HG02763 (cell line): ENCODE results near the gene LHX3.
"Not testable (repeated sequence)": the region's sequence is repeated elsewhere in the genome, so short reads cannot be mapped to it uniquely, and the experiment has no call there.

Experiments used
- ATAC-seq: cut with Tn5 transposase; IDR thresholded peaks from one replicate; pipeline ENCODE4 v1.9.1; 2021; ENCODE audit warnings: mild to moderate bottlenecking, moderate library complexity; ENCODE audit not compliant: unreplicated experiment

The LHX3 gene

DNA sequence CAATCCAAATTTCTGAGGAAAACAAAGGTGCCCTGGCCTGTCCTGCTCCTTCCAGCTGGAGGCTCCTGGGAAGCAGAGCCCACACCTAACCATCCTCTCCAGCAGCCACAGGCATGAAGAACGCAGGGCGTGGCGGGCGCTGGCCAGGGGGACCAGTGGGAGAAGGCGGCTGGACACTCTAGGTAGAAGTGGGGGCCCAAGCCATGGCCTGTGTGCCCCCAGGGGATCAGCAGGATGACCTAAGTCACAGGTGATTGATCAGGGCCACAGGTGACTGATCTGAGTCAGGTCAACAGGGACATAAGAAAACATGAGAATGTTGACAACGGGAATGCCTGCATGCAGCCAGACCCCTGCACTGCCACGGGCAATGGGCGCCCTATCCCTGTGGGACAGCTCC lies 37.3 kb upstream of the LHX3 start:
- ATAC-seq = no peak

DNA sequence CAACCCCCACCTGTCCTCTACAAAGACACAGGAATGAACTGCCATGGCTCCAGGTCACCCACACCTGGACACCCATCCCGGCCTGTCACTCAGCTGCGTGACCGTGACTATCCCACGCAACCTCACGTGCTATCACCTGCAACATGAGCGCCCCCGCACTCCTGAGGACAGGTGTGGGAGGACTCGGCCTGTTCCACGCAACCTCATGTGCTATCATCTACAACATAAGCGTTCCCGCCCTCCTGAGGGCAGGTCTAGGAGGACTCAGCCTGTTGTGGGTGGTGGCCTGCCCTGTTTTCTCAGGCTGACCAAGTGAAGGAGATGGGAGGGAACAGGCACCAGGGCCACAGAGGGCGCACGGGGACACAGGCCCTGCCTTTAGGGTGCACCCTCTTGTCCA lies 36.6 kb upstream of the LHX3 start:
- no peak for ATAC-seq

- no peak for ATAC-seq
Observed at GRCh38 chr9:136240941-136241340, 36.0 kb upstream of the LHX3 start.

GRCh38 chr9:136239983-136240330 lies 35.0 kb upstream of the LHX3 start:
- peak; percentile 34 for ATAC-seq

- no peak for ATAC-seq
Observed at GRCh38 chr9:136239135-136239982, 34.4 kb upstream of the LHX3 start.

DNA sequence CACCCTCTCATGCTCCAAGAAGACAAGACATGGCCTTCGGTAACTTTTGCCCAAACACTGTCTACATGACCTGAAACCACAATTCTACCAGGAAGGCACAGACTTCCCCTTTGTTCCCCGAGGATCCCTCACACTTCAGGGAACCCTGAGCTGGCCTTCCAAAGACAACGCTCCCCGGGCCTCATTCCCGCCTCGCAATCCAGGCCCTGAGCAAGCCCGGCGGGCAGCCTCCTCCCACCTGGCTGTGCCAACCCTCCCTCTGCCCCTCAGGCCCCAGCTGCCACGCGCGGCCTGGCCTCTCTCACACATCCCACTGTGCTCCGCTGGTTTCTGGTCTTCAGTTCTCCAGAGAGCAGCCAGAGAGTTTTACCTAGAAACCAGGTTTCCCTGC lies 33.4 kb upstream of the LHX3 start:
- no peak for ATAC-seq

DNA sequence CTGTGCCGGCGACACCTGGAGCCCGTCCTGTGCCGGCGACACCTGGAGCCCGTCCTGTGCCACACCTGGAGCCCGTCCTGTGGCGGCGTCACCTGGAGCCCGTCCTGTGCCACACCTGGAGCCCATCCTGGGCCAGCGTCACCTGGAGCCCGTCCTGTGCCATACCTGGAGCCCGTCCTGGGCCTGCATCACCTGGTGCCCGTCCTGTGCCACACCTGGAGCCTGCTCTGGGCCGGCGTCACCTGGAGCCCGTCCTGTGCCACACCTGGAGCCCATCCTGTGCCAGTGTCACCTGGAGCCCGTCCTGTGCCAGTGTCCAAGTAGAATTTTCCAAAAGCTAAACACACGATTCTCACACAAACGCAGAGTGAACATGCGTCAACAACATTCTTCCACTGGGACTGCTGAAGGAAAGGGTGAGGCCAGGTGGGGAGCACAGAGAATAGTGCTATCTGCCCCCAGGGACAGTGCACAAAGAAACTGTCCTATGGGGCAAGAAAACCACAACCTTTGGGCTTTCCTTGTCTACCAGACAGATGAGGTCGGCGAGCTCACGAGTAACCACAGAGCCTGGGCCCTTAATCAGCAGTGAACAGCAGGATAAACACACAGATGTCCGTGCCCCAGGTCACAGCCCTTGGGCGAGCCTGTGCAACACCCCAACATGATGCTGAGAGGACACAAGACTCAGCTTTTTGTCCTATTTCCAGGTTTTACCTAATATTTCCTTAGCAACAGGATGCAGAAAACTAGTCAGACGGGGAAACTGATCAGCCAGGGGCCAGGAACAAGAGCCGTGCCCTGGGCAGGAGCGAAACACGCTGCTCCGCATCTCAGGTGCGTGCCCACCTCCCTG lies 32.8 kb upstream of the LHX3 start:
- ATAC-seq = no peak

DNA sequence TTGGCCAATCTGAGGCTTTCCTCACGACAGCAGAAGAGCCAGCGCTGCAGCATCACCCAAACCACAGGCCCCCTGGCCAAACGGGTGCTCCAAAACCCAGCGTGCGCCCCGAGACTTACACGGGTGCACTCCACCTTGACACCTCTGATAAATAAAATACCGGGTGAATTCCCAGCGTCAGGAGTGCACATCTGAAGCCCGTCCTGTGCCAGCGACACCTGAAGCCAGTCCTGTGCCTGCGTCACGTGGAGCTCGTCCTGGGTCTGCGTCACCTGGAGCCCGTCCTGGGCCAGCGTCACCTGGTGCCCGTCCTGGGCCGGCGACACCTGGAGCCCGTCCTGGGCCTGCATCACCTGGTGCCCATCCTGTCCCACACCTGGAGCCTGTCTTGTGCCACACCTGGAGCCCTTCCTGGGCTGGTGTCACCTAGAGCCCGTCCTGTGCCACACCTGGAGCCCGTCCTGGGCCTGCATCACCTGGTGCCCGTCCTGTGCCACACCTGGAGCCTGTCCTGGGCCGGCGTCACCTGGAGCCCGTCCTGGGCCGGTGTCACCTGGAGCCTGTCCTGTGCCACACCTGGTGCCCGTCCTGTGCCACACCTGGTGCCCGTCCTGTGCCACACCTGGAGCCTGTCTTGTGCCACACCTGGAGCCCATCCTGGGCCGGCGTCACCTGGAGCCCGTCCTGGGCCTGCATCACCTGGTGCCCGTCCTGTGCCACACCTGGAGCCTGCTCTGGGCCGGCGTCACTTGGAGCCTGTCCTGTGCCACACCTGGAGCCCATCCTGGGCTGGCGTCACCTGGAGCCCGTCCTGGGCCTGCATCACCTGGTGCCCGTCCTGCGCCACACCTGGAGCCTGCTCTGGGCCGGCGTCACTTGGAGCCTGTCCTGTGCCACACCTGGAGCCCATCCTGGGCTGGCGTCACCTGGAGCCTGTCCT lies 31.8 kb upstream of the LHX3 start:
- ATAC-seq = not testable (repeated sequence)

GRCh38 chr9:136235709-136236455 lies 31.0 kb upstream of the LHX3 start:
- no peak for ATAC-seq

- no peak for ATAC-seq
Observed at GRCh38 chr9:136235171-136235570, 30.2 kb upstream of the LHX3 start.

GRCh38 chr9:136234597-136234996 lies 29.7 kb upstream of the LHX3 start:
- no peak for ATAC-seq

DNA sequence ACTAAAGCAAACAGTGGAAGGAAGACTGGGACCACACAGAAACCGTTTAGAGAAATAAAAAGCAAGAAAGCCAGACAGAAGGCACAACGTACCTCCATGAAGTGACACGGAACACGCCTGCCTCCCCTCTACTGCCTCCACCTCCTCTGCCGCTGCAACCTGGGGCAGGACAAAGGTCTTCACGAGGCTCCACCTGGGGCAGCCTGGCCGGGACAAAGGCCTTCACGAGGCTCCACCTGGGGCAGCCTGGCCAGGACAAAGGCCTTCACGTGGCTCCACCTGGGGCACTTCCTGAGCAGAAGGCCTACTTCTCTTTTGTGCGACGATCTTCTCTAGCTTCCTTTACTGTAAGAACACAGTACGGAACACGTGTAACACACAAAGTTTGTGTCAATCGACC lies 28.9 kb upstream of the LHX3 start:
- no peak for ATAC-seq

DNA sequence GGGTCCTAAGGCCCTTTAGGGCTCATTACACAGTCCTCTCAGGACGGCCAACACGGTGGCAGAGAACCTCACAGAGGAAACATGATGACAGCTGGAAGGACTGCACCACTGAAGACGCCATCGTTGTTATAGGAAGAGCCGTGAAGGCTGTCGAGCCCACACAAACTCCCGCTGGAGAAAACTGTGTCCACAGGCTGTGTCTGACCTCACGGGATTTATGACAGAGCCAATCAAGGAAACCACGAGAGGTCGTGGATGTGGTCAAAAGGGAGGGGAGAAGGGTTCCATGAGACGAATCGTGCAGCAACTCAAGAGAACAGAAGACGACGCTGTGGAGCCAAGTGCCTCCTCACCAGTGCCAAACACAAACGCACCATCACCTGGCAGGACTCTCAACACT lies 28.5 kb upstream of the LHX3 start:
- ATAC-seq = no peak

- no peak for ATAC-seq
Observed at GRCh38 chr9:136232969-136233368, 28.0 kb upstream of the LHX3 start.

GRCh38 chr9:136231478-136232297 lies 26.8 kb upstream of the LHX3 start:
- ATAC-seq = no peak

DNA sequence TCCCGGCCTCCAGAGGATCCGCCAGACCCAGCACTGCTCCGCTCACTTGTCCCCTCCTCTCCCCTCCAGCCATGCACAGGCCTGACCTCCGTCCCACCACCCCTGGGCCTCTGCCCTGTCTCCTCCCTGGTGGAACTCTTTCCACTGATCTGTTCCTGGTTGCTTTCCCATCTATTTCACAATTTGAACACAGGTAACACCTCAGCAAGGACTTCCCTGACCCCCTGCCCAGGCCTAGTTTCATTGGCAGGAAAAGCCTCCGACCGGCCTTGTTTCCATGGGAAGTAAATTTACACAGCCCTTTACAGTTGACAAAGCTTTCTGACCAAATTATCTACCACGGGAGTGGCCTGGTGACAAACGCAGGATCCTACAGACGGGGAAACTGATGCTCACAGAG lies 25.8 kb upstream of the LHX3 start:
- ATAC-seq = no peak

- ATAC-seq = no peak
Observed at GRCh38 chr9:136230365-136230764, 25.4 kb upstream of the LHX3 start.

GRCh38 chr9:136229096-136230065 lies 24.5 kb upstream of the LHX3 start:
- ATAC-seq = no peak
